Fibroblast of villous mesenchyme (primary cell): ENCODE data around the gene C5orf52. TPM values are rescaled to one million over a fixed set of nuclear protein-coding genes. Genes with fewer than 3 reads are reported as not detected.

ENCODE experiments used
- total RNA-seq: library from RNA; depleted of rRNA; stranded (reverse); fragments of >200 nt; gene quantifications from 2 replicates; pipeline ENCODE4 v1.2.3, GENCODE V29; 2012

C5orf52 gene
- total RNA-seq, 1 donor, result not detected

Other genes with a start within 250 kb of the C5orf52 start
- 1.7 and 2.3 TPM in 2 replicates for gene NIPAL4, start 211.3 kb upstream of the C5orf52 start, total RNA-seq
- 89.8 and 119 TPM in 2 replicates for gene ADAM19, start 95.8 kb upstream of the C5orf52 start, total RNA-seq
- gene SOX30, start 19.1 kb upstream of the C5orf52 start, total RNA-seq, result under 0.01 TPM in 1 of 2 replicates, not detected in the other
- 18.4 and 21.6 TPM in 2 replicates for gene THG1L, start 59.9 kb downstream of the C5orf52 start, total RNA-seq
- 4.5 and 5.6 TPM in 2 replicates for gene LSM11, start 72.2 kb downstream of the C5orf52 start, total RNA-seq
- gene CLINT1, start 187.6 kb downstream of the C5orf52 start, total RNA-seq, result 87.0 and 118 TPM in 2 replicates